ENCODE results near the gene COG7.

COG7 gene

GRCh38 chr16:23452572-23453337 is at the start of gene COG7 (continued):
- TF ChIP-seq EGR2 (tag by site-specific recombination; IDR thresholded peaks at IDR 0.05; ENCODE audit: low read depth) (peak; percentile 37), ZNF677 (tag by site-specific recombination; IDR thresholded peaks at IDR 0.05) (no peak), ZNF2 (tag by site-specific recombination; IDR thresholded peaks at IDR 0.05) (peak; percentile 76), OSR2 (tag by site-specific recombination; IDR thresholded peaks at IDR 0.05) (no peak), ZNF223 (tag by site-specific recombination; IDR thresholded peaks at IDR 0.05) (no peak), ZNF146 (tag by site-specific recombination; IDR thresholded peaks at IDR 0.05) (no peak; the same call in 1 of the 2 replicates), ZNF629 (tag by site-specific recombination; IDR thresholded peaks at IDR 0.05) (peak; percentile 68), ZBTB17 (tag by site-specific recombination; IDR thresholded peaks at IDR 0.05) (peak; percentile 97), ZNF37A (tag by site-specific recombination; IDR thresholded peaks at IDR 0.05) (no peak), ZFHX2 (tag by site-specific recombination; conservative IDR thresholded peaks at IDR 0.05) (peak; percentile 56), ZBTB20 (tag by site-specific recombination; IDR thresholded peaks at IDR 0.05) (peak; percentile 72), ZNF548 (tag by site-specific recombination; IDR thresholded peaks at IDR 0.05) (no peak), INSM2 (tag by site-specific recombination; IDR thresholded peaks at IDR 0.05) (peak; percentile 61; the same call in 1 of the 2 replicates), ZNF24 (tag by site-specific recombination; IDR thresholded peaks at IDR 0.05) (peak; percentile 71; the same call in 1 of the 2 replicates), GLIS1 (tag by site-specific recombination; IDR thresholded peaks at IDR 0.05) (0 out of 2 replicates have a peak, but pooled peaks have one; percentile 22), OVOL3 (tag by site-specific recombination; IDR thresholded peaks at IDR 0.05) (0 out of 2 replicates have a peak, but pooled peaks have one; percentile 43), ZNF449 (tag by site-specific recombination; IDR thresholded peaks at IDR 0.05) (no peak), ZNF792 (tag by site-specific recombination; IDR thresholded peaks at IDR 0.05) (no peak; the same call in 1 of the 2 replicates), ZNF394 (tag by site-specific recombination; IDR thresholded peaks at IDR 0.05; ENCODE audit: borderline replicate concordance) (peak; percentile 38; the same call in 1 of the 2 replicates), ZBTB21 (tag by site-specific recombination; IDR thresholded peaks at IDR 0.05) (peak; percentile 32; the same call in 1 of the 2 replicates), ZNF555 (tag by site-specific recombination; conservative IDR thresholded peaks at IDR 0.05) (no peak)
- TF ChIP-seq, protein P1, sequence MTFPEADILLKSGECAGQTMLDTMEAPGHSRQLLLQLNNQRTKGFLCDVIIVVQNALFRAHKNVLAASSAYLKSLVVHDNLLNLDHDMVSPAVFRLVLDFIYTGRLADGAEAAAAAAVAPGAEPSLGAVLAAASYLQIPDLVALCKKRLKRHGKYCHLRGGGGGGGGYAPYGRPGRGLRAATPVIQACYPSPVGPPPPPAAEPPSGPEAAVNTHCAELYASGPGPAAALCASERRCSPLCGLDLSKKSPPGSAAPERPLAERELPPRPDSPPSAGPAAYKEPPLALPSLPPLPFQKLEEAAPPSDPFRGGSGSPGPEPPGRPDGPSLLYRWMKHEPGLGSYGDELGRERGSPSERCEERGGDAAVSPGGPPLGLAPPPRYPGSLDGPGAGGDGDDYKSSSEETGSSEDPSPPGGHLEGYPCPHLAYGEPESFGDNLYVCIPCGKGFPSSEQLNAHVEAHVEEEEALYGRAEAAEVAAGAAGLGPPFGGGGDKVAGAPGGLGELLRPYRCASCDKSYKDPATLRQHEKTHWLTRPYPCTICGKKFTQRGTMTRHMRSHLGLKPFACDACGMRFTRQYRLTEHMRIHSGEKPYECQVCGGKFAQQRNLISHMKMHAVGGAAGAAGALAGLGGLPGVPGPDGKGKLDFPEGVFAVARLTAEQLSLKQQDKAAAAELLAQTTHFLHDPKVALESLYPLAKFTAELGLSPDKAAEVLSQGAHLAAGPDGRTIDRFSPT (tag by site-specific recombination; IDR thresholded peaks at IDR 0.05) = no peak
- TF ChIP-seq, protein P2, sequence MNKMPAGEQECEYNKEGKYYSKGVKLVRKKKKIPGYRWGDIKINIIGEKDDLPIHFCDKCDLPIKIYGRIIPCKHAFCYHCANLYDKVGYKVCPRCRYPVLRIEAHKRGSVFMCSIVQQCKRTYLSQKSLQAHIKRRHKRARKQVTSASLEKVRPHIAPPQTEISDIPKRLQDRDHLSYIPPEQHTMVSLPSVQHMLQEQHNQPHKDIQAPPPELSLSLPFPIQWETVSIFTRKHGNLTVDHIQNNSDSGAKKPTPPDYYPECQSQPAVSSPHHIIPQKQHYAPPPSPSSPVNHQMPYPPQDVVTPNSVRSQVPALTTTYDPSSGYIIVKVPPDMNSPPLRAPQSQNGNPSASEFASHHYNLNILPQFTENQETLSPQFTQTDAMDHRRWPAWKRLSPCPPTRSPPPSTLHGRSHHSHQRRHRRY (tag by site-specific recombination; IDR thresholded peaks at IDR 0.05) = no peak
- TF ChIP-seq, protein P3, sequence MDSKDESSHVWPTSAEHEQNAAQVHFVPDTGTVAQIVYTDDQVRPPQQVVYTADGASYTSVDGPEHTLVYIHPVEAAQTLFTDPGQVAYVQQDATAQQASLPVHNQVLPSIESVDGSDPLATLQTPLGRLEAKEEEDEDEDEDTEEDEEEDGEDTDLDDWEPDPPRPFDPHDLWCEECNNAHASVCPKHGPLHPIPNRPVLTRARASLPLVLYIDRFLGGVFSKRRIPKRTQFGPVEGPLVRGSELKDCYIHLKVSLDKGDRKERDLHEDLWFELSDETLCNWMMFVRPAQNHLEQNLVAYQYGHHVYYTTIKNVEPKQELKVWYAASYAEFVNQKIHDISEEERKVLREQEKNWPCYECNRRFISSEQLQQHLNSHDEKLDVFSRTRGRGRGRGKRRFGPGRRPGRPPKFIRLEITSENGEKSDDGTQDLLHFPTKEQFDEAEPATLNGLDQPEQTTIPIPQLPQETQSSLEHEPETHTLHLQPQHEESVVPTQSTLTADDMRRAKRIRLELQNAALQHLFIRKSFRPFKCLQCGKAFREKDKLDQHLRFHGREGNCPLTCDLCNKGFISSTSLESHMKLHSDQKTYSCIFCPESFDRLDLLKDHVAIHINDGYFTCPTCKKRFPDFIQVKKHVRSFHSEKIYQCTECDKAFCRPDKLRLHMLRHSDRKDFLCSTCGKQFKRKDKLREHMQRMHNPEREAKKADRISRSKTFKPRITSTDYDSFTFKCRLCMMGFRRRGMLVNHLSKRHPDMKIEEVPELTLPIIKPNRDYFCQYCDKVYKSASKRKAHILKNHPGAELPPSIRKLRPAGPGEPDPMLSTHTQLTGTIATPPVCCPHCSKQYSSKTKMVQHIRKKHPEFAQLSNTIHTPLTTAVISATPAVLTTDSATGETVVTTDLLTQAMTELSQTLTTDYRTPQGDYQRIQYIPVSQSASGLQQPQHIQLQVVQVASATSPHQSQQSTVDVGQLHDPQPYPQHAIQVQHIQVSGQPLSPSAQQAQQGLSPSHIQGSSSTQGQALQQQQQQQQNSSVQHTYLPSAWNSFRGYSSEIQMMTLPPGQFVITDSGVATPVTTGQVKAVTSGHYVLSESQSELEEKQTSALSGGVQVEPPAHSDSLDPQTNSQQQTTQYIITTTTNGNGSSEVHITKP (tag by site-specific recombination; IDR thresholded peaks at IDR 0.05) = peak; percentile 81
